Lower leg skin (tissue), 3 donors: Measurements from ENCODE around the gene TPSAB1.

Experiments
- POLR2A ChIP-seq, 2 donors: fragments of 450-650 bp; IDR thresholded peaks; one replicate each; pipeline ENCODE4 v1.6.1; 2016 to 2017; ENCODE audit warnings: antibody characterized with exemption in 2 of 2, mild to moderate bottlenecking in 1 of 2, moderate library complexity in 1 of 2
- TF ChIP-seq, protein P1 (sequence below), 3 donors: fragments of 450-650 bp; IDR thresholded peaks; one replicate each; pipeline ENCODE4 v1.5.1; 2016; ENCODE audit warnings: antibody characterized with exemption in 3 of 3, mild to moderate bottlenecking in 3 of 3, moderate library complexity in 2 of 3

GRCh38 chr16:1264345-1265089, 24.0 kb downstream of the TPSAB1 start:
- TF ChIP-seq, protein P1, sequence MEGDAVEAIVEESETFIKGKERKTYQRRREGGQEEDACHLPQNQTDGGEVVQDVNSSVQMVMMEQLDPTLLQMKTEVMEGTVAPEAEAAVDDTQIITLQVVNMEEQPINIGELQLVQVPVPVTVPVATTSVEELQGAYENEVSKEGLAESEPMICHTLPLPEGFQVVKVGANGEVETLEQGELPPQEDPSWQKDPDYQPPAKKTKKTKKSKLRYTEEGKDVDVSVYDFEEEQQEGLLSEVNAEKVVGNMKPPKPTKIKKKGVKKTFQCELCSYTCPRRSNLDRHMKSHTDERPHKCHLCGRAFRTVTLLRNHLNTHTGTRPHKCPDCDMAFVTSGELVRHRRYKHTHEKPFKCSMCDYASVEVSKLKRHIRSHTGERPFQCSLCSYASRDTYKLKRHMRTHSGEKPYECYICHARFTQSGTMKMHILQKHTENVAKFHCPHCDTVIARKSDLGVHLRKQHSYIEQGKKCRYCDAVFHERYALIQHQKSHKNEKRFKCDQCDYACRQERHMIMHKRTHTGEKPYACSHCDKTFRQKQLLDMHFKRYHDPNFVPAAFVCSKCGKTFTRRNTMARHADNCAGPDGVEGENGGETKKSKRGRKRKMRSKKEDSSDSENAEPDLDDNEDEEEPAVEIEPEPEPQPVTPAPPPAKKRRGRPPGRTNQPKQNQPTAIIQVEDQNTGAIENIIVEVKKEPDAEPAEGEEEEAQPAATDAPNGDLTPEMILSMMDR (IDR thresholded peaks at IDR 0.05) = no peak
- TF ChIP-seq POLR2A (IDR thresholded peaks at IDR 0.05) = no peak
